Adipose tissue (tissue), 3 donors: ENCODE results near the gene KDM4C. TPM values are rescaled to one million over a fixed set of nuclear protein-coding genes. Genes with fewer than 3 reads are reported as not detected.
"Not testable (repeated sequence)": the region's sequence is repeated elsewhere in the genome, so short reads cannot be mapped to it uniquely, and the experiment has no call there.

Experiments
- H3K27ac ChIP-seq: one replicate; pipeline ENCODE4 v1.5.1; 2013; ENCODE audit warnings: low read depth, low read length
- WGBS, 3 donors: extraction: QIAGEN DNeasy Blood & Tissue Kit; methylation state at CpG; one replicate each; pipeline ENCODE4 v1.1.7; 2013; 5-methylcytosine and 5-hydroxymethylcytosine counted together
- polyA plus RNA-seq, 3 donors: library from polyadenylated mRNA; stranded (reverse); fragments of 200-250 nt; gene quantifications; one replicate each; pipeline ENCODE4 v1.2.3, GENCODE V29; 2013
- donor health status: healthy with polysubstance abuse.
- donor health status: Bipolar disorder and iron deficiency.
- donor health status: healthy.

The KDM4C gene
- 1 to 10 TPM; 7.2 to 9.6 (median 8.7) TPM for polyA plus RNA-seq

DNA sequence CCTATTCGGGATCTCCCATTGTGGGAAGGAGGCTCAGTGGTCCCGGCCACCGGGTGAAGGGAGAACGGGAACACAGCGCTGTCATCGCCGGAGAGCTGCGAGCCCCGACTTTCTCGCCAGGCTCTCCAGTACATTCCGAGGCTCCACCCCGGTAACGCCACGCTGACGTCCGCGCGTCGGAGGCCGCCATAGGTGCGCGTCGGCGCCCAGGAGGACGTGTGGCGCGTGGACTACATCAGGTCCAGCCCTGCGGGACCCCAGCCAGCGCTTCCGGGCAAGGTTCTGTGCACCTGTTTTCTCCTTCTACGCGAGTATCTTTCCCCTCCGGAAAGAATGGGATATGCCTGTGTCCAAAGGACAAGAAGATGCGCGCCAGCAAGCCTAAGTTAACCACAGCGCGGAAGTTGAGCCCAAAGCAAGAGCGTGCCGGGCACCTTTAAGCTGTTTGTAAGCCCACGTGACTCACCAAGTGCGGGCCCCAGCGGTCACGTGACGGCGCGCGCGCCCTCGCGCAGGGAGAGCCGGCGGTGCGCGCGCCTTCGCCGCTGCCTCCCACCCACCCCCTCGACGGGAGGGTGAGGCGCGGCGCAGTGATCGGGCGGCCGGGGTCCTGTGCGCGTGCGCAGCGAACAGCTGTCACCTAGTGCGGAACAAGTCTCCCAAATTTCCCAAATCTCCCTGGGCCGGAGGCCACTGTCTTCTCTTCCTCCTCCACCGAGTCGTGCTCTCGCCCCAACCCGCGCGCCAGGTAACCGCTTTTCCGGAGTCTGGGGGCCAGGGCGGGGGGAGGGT, at the start of gene KDM4C:
KDM4C (plus strand) TSS at position 518 of the 792 bp plus-strand sequence. CDS start 35,016 bp downstream, outside the sequence.
- WGBS, 3 donors: 0% methylated on average over 66 to 80 of the region's 80 CpGs
- peak within 1 kb of the TSS; percentile 51 for H3K27ac ChIP-seq

DNA sequence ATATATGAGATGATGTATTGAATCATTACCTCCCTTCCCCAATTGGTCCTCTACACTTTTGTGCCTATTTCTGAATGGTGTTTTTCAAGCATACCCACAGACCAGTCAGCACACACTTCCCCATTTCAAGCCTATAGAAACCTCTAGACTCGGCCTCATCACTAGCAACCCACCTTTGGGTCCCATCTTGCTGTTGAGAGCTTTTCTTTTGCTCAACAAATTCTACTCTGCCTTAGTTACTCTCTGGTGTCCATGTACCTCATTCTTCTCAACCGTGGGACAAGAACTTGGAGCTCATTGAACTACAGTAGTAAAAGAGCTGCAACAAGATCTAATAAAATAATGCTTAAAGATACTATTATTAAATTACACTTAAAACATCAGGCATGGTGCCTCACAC, 49.0 kb upstream of the KDM4C start:
- WGBS, 3 donors: 91 to 94% (median 92%) methylated on average over 2 of the region's 2 CpGs
- no peak overlapping the region for H3K27ac ChIP-seq

DNA sequence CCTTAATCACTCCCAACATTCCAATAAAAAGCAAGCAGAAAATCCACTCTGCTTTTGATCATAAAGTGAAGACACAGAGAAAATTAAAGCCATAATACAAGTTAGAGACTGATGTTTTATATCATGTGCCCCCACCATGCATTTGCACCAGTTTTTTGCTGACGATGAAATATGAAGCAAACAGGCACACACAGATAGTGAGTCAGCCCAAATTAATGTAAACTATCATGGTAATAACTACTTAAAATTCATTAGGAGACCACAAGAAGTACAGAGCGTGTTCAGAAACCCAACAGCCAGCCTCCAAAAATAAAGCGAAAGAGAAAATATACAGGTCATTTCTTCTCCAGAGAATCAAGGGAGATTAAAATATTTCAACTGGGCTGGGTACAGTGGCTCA, 46.4 kb upstream of the KDM4C start:
- no peak overlapping the region for H3K27ac ChIP-seq

DNA sequence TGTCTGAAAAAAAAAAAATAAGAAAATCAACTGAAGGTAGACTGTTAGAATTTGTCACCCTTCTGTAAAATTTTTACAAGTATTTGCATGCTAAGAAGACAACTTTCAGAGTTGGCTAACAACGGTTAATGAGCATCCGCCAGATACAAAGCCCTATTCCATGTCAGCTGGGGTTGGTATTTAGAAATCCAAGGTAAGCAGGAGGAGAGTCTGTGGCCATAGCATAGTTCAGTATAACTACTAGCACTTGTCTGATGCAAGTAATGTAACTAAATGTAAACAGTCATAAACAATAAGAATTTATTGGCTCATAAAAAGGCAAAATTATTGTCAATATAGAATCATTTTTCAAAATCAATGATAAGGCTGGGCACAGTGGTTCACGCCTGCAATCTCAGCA, 45.7 kb upstream of the KDM4C start:
- 69 to 86% (median 76%) methylated on average over 3 of the region's 3 CpGs for WGBS, 3 donors
- H3K27ac ChIP-seq: no peak overlapping the region

More for the DNA sequence above, 46.4 kb upstream of the KDM4C start:
- WGBS, 3 donors: 75 to 89% (median 84%) methylated on average over 3 of the region's 3 CpGs

DNA sequence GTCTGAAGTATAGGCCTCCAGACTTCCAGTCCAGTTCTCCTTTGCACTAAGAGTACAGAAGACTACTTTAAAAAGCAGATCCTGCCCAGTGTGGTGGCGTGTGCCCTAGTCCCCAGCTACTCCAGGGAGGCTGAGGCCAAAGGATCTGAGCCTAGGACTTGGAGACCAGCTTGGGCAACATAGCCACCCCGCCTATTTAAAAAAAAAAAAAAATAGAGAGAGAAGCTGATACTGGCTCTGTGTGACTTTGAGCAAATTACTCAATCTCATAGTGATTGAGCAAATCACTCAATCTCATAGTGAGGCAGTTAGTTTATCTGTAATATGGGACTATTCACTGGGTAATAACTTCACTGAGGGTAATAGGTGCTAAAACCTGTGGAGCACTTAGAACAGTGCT, 43.6 kb upstream of the KDM4C start:
- H3K27ac ChIP-seq: no peak overlapping the region
- 82 to 88% (median 86%) methylated on average over 2 of the region's 2 CpGs for WGBS, 3 donors

DNA sequence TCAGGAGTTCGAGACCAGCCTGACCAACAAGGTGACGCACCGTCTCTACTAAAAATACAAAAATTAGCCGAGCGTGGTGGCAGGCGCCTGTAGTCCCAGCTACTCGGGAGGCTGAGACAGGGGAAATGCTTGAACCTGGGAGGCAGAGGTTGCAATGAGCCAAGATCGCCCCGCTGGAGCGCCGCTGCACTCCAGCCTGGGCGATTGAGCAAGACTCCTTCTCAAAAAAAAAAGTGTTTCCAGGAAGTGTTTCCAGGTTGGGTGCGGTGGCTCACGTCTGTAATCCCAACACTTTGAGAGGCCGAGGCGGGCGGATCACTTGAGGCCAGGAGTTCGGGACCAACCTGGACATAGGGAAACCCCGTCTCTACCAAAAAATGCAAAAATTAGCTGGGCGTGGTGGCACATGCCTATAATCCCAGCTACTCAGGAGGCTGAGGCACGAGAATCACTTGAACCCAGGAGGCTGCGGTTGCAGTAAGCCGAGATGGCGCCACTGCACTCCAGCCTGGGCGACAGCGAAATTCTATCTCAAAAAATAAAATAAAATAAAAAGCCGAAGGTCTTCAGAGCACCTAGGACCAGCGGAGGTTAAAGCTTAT, 42.5 kb upstream of the KDM4C start:
- WGBS, 3 donors: 82 to 88% (median 87%) methylated on average over 28 of the region's 28 CpGs

DNA sequence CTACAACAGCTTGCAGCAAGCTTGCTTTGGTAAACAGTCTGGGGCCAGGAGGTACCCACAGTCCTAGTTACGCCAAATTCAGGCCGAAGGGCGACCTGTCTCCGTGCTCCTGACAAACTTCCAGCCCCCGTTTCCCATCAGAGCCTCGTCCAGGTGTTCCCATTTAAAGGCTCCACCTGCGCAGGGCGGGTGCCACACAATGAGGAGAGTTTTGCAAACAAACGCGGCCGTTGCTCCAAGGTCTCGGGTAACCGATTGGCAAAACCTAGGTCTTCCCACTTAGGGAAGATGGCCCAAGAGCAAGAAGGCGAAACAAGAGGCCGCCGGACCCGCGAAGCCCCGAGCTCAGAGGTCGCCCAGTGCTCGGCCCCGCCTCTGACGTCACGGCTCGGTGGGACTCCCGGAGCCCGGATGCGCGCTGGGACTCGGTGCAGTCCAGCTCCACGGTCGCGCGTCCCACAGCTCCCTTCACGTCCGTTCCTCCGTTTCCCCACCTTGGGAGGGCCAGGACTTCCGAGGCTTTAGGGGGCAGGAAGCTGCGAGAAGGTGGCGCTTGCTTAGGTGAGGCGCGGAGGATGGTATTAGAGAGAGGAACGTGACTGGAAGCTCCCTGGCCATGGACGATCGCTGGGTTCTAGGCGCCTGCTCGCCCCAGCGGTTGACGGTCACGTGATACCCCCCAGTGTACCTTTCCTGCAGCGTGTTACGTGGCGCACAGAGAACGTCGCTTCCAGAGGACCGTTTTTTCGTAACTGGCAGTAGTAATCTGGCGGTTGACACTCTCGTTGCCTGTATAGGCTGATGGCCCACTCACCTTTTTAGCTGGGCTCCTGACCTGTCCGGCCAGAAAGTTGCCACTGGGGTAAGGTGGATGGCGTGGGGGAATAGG, 41.8 kb upstream of the KDM4C start:
- H3K27ac ChIP-seq: no peak overlapping the region
- WGBS, 3 donors: 20 to 23% (median 21%) methylated on average over 61 of the region's 61 CpGs

More for the DNA sequence above, 42.5 kb upstream of the KDM4C start:
- not testable (repeated sequence) for H3K27ac ChIP-seq

DNA sequence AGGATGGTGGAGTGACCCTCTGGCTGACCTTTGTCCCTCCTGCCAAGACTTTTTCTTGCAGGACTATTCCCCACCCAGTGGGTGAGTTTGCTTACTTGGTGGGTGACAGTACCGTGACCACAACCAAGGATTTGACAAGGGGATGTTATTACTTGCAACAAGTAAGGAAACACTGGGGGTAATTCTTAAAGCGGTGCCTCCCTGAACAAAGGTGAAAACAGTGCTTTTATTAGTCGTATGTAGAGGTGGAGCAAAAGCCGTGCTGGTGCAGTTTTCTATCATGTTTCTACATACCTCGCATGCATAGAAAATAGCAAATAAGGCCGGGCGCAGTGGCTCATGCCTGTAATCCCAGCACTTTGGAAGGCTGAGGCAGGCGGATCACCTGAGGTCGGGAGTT, 41.0 kb upstream of the KDM4C start:
- 81 to 90% (median 86%) methylated on average over 9 of the region's 9 CpGs for WGBS, 3 donors
- no peak overlapping the region for H3K27ac ChIP-seq

DNA sequence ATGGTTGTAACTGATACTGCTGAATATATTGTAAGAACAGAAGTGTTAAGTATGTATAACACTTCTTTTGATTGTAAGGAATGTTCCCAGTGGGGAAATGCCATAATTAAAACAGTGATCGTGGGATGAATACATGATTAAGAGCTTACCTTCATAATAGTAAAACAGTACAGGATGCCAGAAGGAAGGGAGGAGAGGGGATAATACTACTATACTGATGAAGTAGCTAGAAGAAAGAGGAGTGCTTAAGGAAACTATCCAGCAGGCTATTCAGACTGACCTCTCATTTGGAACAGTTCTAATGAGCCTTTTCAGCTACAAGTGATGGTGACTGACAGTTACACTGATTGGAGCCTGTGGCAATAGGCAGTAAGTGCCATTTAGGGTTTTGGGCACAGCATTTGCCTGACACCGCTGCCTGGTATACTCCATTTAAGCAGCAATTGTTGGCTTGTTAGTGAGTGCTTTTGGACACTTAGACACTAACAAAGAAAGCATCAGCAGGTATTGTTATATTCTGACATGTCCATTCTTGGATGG, 33.8 kb upstream of the KDM4C start:
- H3K27ac ChIP-seq: no peak overlapping the region
- 81 to 90% (median 89%) methylated on average over 2 of the region's 2 CpGs for WGBS, 3 donors

DNA sequence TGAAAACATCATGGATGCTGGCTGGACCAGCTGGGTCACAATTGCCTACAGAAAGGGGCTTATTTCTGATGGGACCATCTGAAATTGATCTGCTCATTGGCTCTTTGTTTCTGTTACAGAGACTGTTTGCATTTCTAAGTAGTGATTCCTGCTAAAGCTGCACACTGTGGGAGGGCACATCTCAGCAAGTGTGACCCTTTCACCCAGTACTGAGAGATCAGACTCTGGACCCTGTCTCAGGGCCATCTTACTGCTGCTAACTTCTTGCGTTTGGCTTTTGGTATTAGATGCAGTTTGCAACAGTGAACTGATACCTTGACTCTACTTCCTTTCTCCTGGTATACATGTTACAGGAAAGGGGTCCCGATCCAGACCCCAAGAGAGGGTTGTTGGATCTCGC, 24.5 kb upstream of the KDM4C start:
- WGBS, 3 donors: 89 to 92% (median 89%) methylated on average over 3 of the region's 3 CpGs
- no peak overlapping the region for H3K27ac ChIP-seq

DNA sequence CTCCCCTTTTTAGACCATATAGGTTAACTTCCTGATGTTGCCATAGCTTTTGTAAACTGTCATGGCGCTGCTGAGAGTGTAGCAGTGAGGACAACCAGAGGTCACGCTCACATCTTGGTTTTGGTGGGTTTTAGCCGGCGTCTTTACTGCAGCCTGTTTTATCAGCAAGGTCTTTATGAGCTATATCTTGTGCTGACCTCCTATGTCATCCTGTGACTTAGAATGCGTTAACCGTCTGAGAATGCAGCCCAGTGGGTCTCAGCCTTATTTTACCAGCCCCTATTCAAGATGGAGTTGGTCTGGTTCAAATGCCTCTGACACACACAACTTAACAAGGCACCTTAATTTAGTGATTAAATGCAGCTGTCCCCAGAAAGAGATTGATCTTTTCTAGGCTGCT, 23.9 kb upstream of the KDM4C start:
- WGBS, 3 donors: 76 to 83% (median 77%) methylated on average over 6 of the region's 6 CpGs
- no peak overlapping the region for H3K27ac ChIP-seq

DNA sequence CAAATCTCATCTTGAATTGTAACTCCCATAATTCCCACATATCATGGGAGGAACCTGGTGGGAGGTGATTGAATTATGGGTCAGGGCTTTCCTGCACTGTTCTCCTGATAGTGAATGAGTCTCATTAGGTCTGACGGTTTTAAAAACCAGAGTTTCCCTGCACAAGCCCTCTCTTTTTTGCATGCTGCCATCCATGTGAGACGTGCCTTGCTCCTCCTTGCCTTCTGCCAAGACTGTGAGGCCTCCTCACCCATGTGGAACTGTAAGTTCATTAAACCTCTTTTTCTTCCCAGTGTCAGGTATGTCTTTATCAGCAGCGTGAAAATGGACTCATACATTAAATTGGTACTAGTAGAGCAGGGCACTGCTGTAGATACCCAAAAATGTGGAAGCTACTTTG, 22.4 kb upstream of the KDM4C start:
- 92 to 94% (median 93%) methylated on average over 3 of the region's 3 CpGs for WGBS, 3 donors
- H3K27ac ChIP-seq: no peak overlapping the region

DNA sequence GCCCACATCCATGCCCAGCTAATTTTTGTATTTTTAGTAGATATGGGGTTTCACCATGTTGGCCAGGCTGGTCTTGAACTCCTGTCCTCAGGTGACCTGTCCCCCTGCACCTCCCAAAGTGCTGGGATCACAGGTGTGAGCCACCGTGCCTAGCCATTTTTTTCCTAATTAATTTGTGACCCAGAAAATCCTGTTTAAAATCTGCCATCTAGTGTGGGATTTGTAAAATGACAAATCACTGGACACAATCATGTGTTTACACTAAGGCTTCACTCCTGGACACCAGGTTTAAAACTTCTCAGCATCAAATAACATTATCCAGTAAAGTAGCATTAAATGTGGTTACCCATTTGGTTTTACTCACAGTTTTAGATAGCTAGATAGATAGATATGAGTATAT, 18.6 kb upstream of the KDM4C start:
- WGBS, 3 donors: 4 to 11% (median 8%) methylated on average over 1 of the region's 1 CpG
- no peak overlapping the region for H3K27ac ChIP-seq

DNA sequence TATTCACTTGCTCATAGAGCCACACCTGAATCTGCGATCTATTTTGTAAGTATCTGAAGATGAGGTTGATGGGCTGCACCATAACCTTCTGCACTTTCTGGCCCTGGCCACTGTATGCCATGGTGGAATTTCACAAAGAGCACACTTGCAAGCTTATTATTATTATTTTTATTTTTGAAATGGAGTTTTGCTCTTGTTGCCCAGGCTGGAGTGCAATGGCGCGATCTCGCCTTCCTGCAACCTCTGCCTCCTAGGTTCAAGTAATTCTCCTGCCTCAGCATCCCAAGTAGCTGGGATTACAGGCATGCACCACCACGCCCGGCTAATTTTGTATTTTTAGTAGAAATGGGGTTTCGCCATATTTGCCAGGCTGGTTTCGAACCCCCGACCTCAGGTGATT, 8.9 kb upstream of the KDM4C start:
- H3K27ac ChIP-seq: not testable (repeated sequence)
- 97 to 99% (median 98%) methylated on average over 9 of the region's 9 CpGs for WGBS, 3 donors

DNA sequence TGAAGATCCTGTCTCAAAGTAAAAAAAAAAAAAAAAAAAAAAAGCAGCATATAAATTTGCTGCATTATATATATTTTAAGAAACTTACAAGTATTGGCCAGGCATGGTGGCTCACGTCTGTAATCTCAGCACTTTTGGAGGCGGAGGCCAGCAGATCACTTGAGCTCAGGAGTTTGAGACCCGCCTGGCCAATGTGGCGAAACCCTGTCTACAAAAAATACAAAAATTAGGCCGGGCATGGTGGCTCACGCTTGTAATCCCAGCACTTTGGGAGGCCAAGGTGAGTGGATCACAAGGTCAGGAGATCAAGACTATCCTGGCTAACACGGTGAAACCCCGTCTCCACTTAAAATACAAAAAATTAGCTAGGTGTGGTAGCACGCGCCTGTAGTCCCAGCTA, 2.9 kb upstream of the KDM4C start:
- 92 to 93% (median 93%) methylated on average over 10 of the region's 10 CpGs for WGBS, 3 donors
- not testable (repeated sequence) for H3K27ac ChIP-seq

DNA sequence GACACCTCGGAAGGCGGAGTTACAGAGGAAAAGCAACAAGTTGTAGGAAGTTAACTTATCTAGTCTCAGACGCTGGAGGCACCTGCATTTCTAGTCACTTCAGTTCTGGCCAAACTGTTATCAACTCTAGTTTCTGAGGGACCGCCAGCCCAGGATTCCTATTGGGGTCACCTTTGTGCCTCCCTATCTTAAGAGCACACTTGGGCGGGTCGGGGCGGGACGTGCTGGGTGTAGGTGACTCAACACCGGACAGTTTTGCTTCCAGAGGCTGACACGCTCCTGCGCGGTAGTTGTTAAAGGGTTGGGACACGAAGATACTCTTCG, 679 bp upstream of the KDM4C start:
- peak overlapping the region; percentile 51 for H3K27ac ChIP-seq
- WGBS, 3 donors: 0% methylated on average over 14 of the region's 14 CpGs

DNA sequence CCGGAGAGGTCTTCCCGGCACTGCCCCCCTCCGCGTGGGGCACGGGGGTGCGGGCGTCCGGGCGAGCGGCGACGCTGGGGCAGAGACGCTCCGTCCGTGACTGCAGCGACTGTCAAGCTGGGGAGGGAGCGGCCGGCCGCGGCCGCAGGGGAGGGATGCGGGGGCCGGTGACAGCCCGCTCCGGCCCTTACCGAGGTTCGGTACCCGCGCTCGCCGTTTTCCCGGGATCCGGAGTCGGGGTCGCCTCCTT, 400 bp downstream of the KDM4C start:
- H3K27ac ChIP-seq: no peak overlapping the region
- WGBS, 3 donors: 0 to 1% (median 1%) methylated on average over 35 of the region's 35 CpGs

DNA sequence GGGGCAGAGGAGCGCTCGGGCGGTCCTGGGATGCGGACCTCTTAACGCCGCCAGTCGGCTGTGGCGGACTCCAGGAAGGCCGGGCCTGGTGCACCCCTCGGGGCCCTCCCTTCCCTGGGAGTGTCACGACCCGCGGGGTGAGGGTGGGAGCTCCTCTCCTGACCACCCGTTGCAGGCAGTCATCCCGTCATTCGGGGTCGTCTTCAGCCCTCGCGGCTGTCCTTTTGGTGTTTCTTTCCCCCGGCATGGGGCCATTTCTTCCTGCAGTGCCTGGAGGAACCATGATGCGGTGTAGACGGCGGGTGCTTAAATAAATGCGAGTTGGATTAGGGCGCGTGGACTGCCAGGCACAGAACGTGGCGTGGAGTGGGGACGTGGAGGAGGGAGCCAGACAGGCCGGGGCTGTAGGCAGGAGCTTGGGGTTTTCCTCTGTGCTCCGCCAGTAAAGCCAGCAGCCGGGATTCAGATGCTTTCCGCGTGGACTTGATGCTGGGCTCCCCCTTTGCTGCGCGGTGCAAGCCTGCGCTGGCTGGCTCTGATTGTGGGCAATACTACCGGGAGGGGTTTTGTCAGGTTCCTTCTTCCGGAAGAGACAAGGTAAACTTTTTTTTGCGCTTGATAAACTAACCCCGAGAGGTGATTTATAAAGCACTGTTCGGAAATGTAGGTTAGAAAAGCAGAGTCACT, 868 bp downstream of the KDM4C start:
- 0 to 1% (median 0%) methylated on average over 31 to 42 of the region's 42 CpGs for WGBS, 3 donors

More for the DNA sequence above, 868 bp downstream of the KDM4C start:
- peak overlapping the region; percentile 45 for H3K27ac ChIP-seq
